H1 (cell line): ENCODE measurements around the gene TRAK1. TPM values are rescaled to one million over a fixed set of nuclear protein-coding genes. Genes with fewer than 3 reads are reported as not detected.

ENCODE experiments used
- CTCF ChIA-PET: fragments of 300-600 bp; sonication (Branson Sonifier 250); formaldehyde crosslinking; loops from one replicate; lab custom pipeline; 2021; ENCODE audit not compliant: partially characterized antibody; lab: Charles Lee
- POLR2A ChIA-PET: fragments of 300-600 bp; sonication (Branson Sonifier 250); formaldehyde crosslinking; loops from one replicate; lab custom pipeline; 2021; ENCODE audit warnings: inconsistent platforms; ENCODE audit not compliant: partially characterized antibody; lab: Charles Lee
- DNase-seq, 2 experiments: peaks; one replicate each; pipeline versions ENCODE4 v3.0.0 to v3.0.0-alpha.2; 2010 to 2022; ENCODE audit warnings: low spot score in 2 of 2, low read depth in 1 of 2, mixed read lengths in 1 of 2
- FAIRE-seq: peaks from 2 replicates; lab custom pipeline; 2011; peaks lifted over from hg19 to GRCh38; lab: Jason Lieb, UNC
- H2AFZ ChIP-seq: 2 replicates; pipeline ENCODE4 v1.8.1; 2012; ENCODE audit warnings: low read length, inconsistent platforms
- H2AK5ac ChIP-seq: 2 replicates; pipeline ENCODE4 v1.6.1; 2013; ENCODE audit warnings: low read depth, low read length
- H2BK120ac ChIP-seq: replicated peaks from 2 replicates; pipeline ENCODE3; 2013; ENCODE audit warnings: low read depth, low read length, inconsistent platforms
- H2BK12ac ChIP-seq: 2 replicates; pipeline ENCODE4 v1.6.1; 2013; ENCODE audit warnings: low read depth, low read length
- H2BK15ac ChIP-seq: 2 replicates; pipeline ENCODE4 v1.6.1; 2013; ENCODE audit warnings: low read length
- H2BK20ac ChIP-seq: 2 replicates; pipeline ENCODE4 v1.6.1; 2013; ENCODE audit warnings: low read length
- H2BK5ac ChIP-seq: 2 replicates; pipeline ENCODE4 v1.6.1; 2013; ENCODE audit warnings: low read depth, low read length
- H3K14ac ChIP-seq: 2 replicates; pipeline ENCODE4 v1.6.1; 2013; ENCODE audit warnings: inconsistent platforms; ENCODE audit not compliant: insufficient read length
- H3K18ac ChIP-seq: 2 replicates; pipeline ENCODE4 v1.6.1; 2013; ENCODE audit warnings: low read length; ENCODE audit errors: extremely low read depth
- H3K23ac ChIP-seq: 2 replicates; pipeline ENCODE4 v1.6.1; 2013; ENCODE audit warnings: inconsistent platforms; ENCODE audit not compliant: insufficient read length
- H3K23me2 ChIP-seq: 2 replicates; pipeline ENCODE4 v1.6.1; 2013; ENCODE audit warnings: low read depth, low read length
- H3K27ac ChIP-seq: 2 replicates; pipeline ENCODE4 v1.6.1; 2011; ENCODE audit warnings: low read depth, low read length, inconsistent platforms
- H3K27me3 ChIP-seq, 4 experiments: replicated peaks in 1 of 4; 1 replicate in 1 of 4; 2 replicates in 3 of 4; pipeline versions ENCODE4 v1.6.1 to v1.8.1; 2011 to 2013; ENCODE audit warnings: low read length in 3 of 4, mild to moderate bottlenecking in 3 of 4, inconsistent platforms in 2 of 4, mixed read lengths in 2 of 4, moderate library complexity in 1 of 4; ENCODE audit not compliant: control insufficient read depth in 3 of 4, insufficient read depth in 3 of 4; ENCODE audit errors: extremely low read depth in 1 of 4
- H3K36me3 ChIP-seq, 4 experiments: 2 replicates each; pipeline versions ENCODE4 v1.6.1 to v1.8.1; 2011 to 2013; ENCODE audit warnings: mild to moderate bottlenecking in 4 of 4, low read length in 3 of 4, moderate library complexity in 2 of 4, control low read depth in 1 of 4, inconsistent platforms in 1 of 4; ENCODE audit not compliant: insufficient read depth in 4 of 4, control insufficient read depth in 2 of 4
- H3K4ac ChIP-seq: replicated peaks from 2 replicates; pipeline ENCODE3; 2013; ENCODE audit warnings: low read length, low read depth, mixed read lengths, inconsistent platforms; ENCODE audit not compliant: insufficient read length
- H3K4me1 ChIP-seq, 4 experiments: replicated peaks in 1 of 4; 1 replicate in 1 of 4; 2 replicates in 3 of 4; pipeline versions ENCODE4 v1.6.1 to v1.8.1; 2011 to 2013; ENCODE audit warnings: low read length in 3 of 4, inconsistent platforms in 2 of 4, mixed read lengths in 1 of 4; ENCODE audit not compliant: insufficient read depth in 4 of 4, control insufficient read depth in 3 of 4
- H3K4me2 ChIP-seq, 2 experiments: 2 replicates each; pipeline versions ENCODE4 v1.6.1 to v1.8.1; 2011 to 2013; ENCODE audit warnings: low read depth in 2 of 2, low read length in 2 of 2, control low read depth in 1 of 2, inconsistent platforms in 1 of 2, mild to moderate bottlenecking in 1 of 2; ENCODE audit not compliant: insufficient read depth in 1 of 2
- H3K4me3 ChIP-seq, 4 experiments: fragments of 200-600, 300-600 bp in 1 of 4; sonication (generic), shearing (Covaris generic), sonication (Bioruptor Twin) in 1 of 4; 2 replicates each; pipeline versions ENCODE4 v1.5.1 to v1.8.1; 2011 to 2016; ENCODE audit warnings: low read length in 4 of 4, low read depth in 3 of 4, control low read depth in 2 of 4, inconsistent platforms in 2 of 4, mild to moderate bottlenecking in 2 of 4, mixed read lengths in 1 of 4, moderate library complexity in 1 of 4; ENCODE audit not compliant: insufficient read depth in 2 of 4; ENCODE audit errors: extremely low read depth in 1 of 4
- H3K56ac ChIP-seq: replicated peaks from 2 replicates; pipeline ENCODE3; 2013; ENCODE audit warnings: low read depth, mild to moderate bottlenecking, mixed read lengths, low read length, inconsistent platforms; ENCODE audit not compliant: insufficient read length
- H3K79me1 ChIP-seq: 2 replicates; pipeline ENCODE4 v1.6.1; 2013; ENCODE audit warnings: low read depth, low read length, control low read depth
- H3K79me2 ChIP-seq, 2 experiments: 2 replicates each; pipeline versions ENCODE4 v1.6.1 to v1.8.1; 2012 to 2013; ENCODE audit warnings: low read length in 2 of 2, mild to moderate bottlenecking in 2 of 2, inconsistent platforms in 1 of 2; ENCODE audit not compliant: insufficient read depth in 2 of 2, control insufficient read depth in 1 of 2
- H3K9ac ChIP-seq, 4 experiments: replicated peaks in 1 of 4; 1 replicate in 1 of 4; 2 replicates in 3 of 4; pipeline versions ENCODE4 v1.6.1 to v1.8.1; 2011 to 2013; ENCODE audit warnings: low read depth in 3 of 4, low read length in 3 of 4, control low read depth in 2 of 4, mild to moderate bottlenecking in 2 of 4, moderate library complexity in 2 of 4, inconsistent platforms in 1 of 4; ENCODE audit errors: extremely low read depth in 1 of 4
- H3K9me3 ChIP-seq, 2 experiments: 2 replicates each; pipeline versions ENCODE4 v1.6.1 to v1.8.1; 2012 to 2013; ENCODE audit warnings: mild to moderate bottlenecking in 2 of 2, moderate library complexity in 2 of 2, control low read depth in 1 of 2, inconsistent platforms in 1 of 2, low read depth in 1 of 2, low read length in 1 of 2, mixed read lengths in 1 of 2; ENCODE audit not compliant: insufficient read depth in 2 of 2
- H4K20me1 ChIP-seq, 2 experiments: replicated peaks in 1 of 2; 2 replicates each; pipeline versions ENCODE3 to v1.8.1; 2011 to 2013; ENCODE audit warnings: inconsistent platforms in 2 of 2, low read length in 2 of 2, mild to moderate bottlenecking in 1 of 2; ENCODE audit not compliant: insufficient read depth in 2 of 2, control insufficient read depth in 1 of 2
- H4K5ac ChIP-seq: 2 replicates; pipeline ENCODE4 v1.6.1; 2013; ENCODE audit warnings: low read length, low read depth, mixed read lengths, inconsistent platforms; ENCODE audit not compliant: insufficient read length
- H4K8ac ChIP-seq: 2 replicates; pipeline ENCODE4 v1.8.0; 2013; ENCODE audit warnings: mild to moderate bottlenecking, moderate library complexity, low read length, inconsistent platforms; ENCODE audit not compliant: insufficient read depth; ENCODE audit errors: extremely low read depth
- H4K91ac ChIP-seq: replicated peaks from 2 replicates; pipeline ENCODE3; 2013; ENCODE audit warnings: low read length, mixed read lengths, inconsistent platforms; ENCODE audit not compliant: insufficient read length
- CTCF ChIP-seq, 3 experiments: IDR thresholded peaks; 1 replicate in 2 of 3; 2 replicates in 1 of 3; pipeline versions ENCODE4 v1.5.1 to v1.6.1; 2011; ENCODE audit warnings: low read length in 3 of 3, mild to moderate bottlenecking in 3 of 3, inconsistent platforms in 2 of 3, low read depth in 1 of 3, moderate library complexity in 1 of 3; ENCODE audit not compliant: insufficient read depth in 1 of 3; ENCODE audit errors: control extremely low read depth in 1 of 3
- HDAC2 ChIP-seq, 2 experiments: fragments of 300-600 bp in 1 of 2; sonication (generic) in 1 of 2; IDR thresholded peaks; 2 replicates each; pipeline ENCODE4 v1.6.1; 2011 to 2012; ENCODE audit warnings: low read depth in 2 of 2, low read length in 2 of 2, mild to moderate bottlenecking in 2 of 2, moderate library complexity in 2 of 2, borderline replicate concordance in 1 of 2, inconsistent platforms in 1 of 2
- KDM1A ChIP-seq: fragments of 200-600, 300-600 bp; sonication (generic); IDR thresholded peaks from 2 replicates; pipeline ENCODE4 v1.7.1; 2016; ENCODE audit warnings: mild to moderate bottlenecking, low read length, borderline replicate concordance
- PHF8 ChIP-seq: fragments of 200-600 bp; sonication (generic); conservative IDR thresholded peaks from 2 replicates; pipeline ENCODE4 v1.7.1; 2012; ENCODE audit warnings: low read depth, mild to moderate bottlenecking, inconsistent platforms, low read length, moderate library complexity
- RFX5 ChIP-seq: IDR thresholded peaks from 2 replicates; pipeline ENCODE4 v1.6.1; 2011; ENCODE audit warnings: low read depth, low read length, improper control_type of control experiment, borderline replicate concordance
- TAF1 ChIP-seq: IDR thresholded peaks from 2 replicates; pipeline ENCODE4 v1.6.1; 2011; ENCODE audit warnings: mild to moderate bottlenecking, low read depth, low read length
- ZNF274 ChIP-seq: IDR thresholded peaks from 2 replicates; pipeline ENCODE4 v1.7.0; 2012; ENCODE audit warnings: low read length, borderline replicate concordance; ENCODE audit errors: extremely low read depth
- whole genome bisulfite sequencing, 2 experiments: shearing (Covaris generic) in 1 of 2; methylation state at CpG; one replicate each; pipeline versions ENCODE4 v1.1.6 to v1.1.7; 2013 to 2015; ENCODE audit warnings: low lambda C conversion rate in 2 of 2, mixed read lengths in 2 of 2, inconsistent platforms in 1 of 2, low coverage in 1 of 2, missing lambda C conversion rate in 1 of 2; ENCODE audit not compliant: insufficient replicate concordance in 2 of 2, insufficient coverage in 1 of 2, insufficient read length in 1 of 2; ENCODE audit errors: extremely low coverage in 1 of 2, missing lambda C conversion rate in 1 of 2; 5-methylcytosine and 5-hydroxymethylcytosine counted together
- polyA plus RNA-seq, 7 experiments: library from polyadenylated mRNA; depleted of rRNA in 3 of 7; stranded (reverse) in 5 of 7; unstranded in 2 of 7; fragments of >200 nt in 5 of 7; fragments of 200-250 nt in 2 of 7; gene quantifications; 1 replicate in 5 of 7; 2 replicates in 1 of 7; 4 replicates in 1 of 7; pipeline versions ENCODE4 v1.2.1 to v1.2.3, GENCODE V29; 2011 to 2013; ENCODE audit warnings: missing spikeins in 2 of 7, mixed read lengths in 2 of 7
- total RNA-seq: library from RNA; stranded (reverse); fragmentation: NEBNext Ultra II Directional; extraction: Animal tissue kit (Norgen Biotek cat#: 25700); gene quantifications from 2 replicates; pipeline ENCODE4 v1.2.1, GENCODE V29; 2021

Gene TRAK1
- total and polyA plus RNA-seq, 2 of the 8 experiments (the other 6 are each of a cell fraction or from before 2014, with no cell fraction given), result 21.3 to 32.7 TPM

- H3K79me1 ChIP-seq, result no peaks in the 10 kb centered on the region
- no peak overlapping the region for H2BK12ac ChIP-seq
- no peak overlapping the region for H2BK20ac ChIP-seq
- no peak overlapping the region for H2BK120ac ChIP-seq
- H2BK15ac ChIP-seq, result no peak overlapping the region
- no peaks in the 10 kb centered on the region for H4K20me1 ChIP-seq
- no peak for DNase-seq
- 93% methylated on average over 7 of the region's 7 CpGs; no CpG with 5 or more reads in 1 of the 2 experiments for WGBS, 2 experiments
- no peak overlapping the region for H3K27ac ChIP-seq
- H3K56ac ChIP-seq, result no peak overlapping the region
- no peaks in the 10 kb centered on the region for H3K23me2 ChIP-seq
- TF ChIP-seq KDM1A (no peak), HDAC2 (IDR thresholded peaks at IDR 0.05; ENCODE audit: borderline replicate concordance in 1 of 2, low read depth in 2 of 2, low read length in 2 of 2) (no peak), ZNF274 (no peak), CTCF (IDR thresholded peaks at IDR 0.05; ENCODE audit: control extremely low read depth in 1 of 3, insufficient read depth in 1 of 3, low read depth in 1 of 3, low read length in 3 of 3) (no peak), RFX5 (no peak), PHF8 (no peak), TAF1 (no peak)
- TF ChIP-seq, all 59 proteins: peak for 0
- Histone ChIP-seq H3K9ac (no peak overlapping the region), H3K36me3 (no peaks in the 10 kb centered on the region), H3K4me1 (peaks cover 0 to 3% (median 1%) of the 10 kb centered on the region in 4 experiments; a peak in 1 of 7 replicates), H4K5ac (no peak overlapping the region), H3K18ac (no peak overlapping the region), H2AK5ac (no peak overlapping the region), H2BK5ac (no peak overlapping the region), H3K4me2 (no peak overlapping the region), H3K27me3 (peaks cover 2 to 10% (median 7%) of the 10 kb centered on the region in 4 experiments), H3K23ac (no peak overlapping the region), H2AFZ (no peak overlapping the region), H4K91ac (no peak overlapping the region), H3K4ac (no peak overlapping the region), H3K9me3 (peaks cover 7 to 12% of the 10 kb centered on the region in 2 experiments; a peak in 3 of 4 replicates), H4K8ac (no peak overlapping the region), H3K14ac (no peak overlapping the region), H3K79me2 (no peaks in the 10 kb centered on the region), H3K4me3 (no peak overlapping the region)
- no peak for FAIRE-seq
- ChIA-PET CTCF (interaction anchor here (0.7 to 1.0 kb wide), 2 partner anchors 22 to 174 kb away, joined by 3 read pairs; no protein-coding TSS in a partner anchor), POLR2A (no interaction called here)
These were observed 178.5 kb downstream of the TRAK1 start for GRCh38 chr3:42269647-42270046.
